ENCODE results near the gene ME2. TPM values are rescaled to one million over a fixed set of nuclear protein-coding genes. Genes with fewer than 3 reads are reported as not detected.
"Not testable (repeated sequence)": the region's sequence is repeated elsewhere in the genome, so short reads cannot be mapped to it uniquely, and the experiment has no call there.

The ME2 gene
- 100 to 1,000 TPM; 138 to 141 TPM for total RNA-seq

- no peak for TF ChIP-seq CTCF (IDR thresholded peaks at IDR 0.05)
- intact Hi-C loops (cut with micrococcal nuclease), result no loop called here
- H3K4me1 Mint-ChIP-seq (ENCODE audit: low read depth), result peaks cover 20% of the 10 kb centered on the region
- peaks cover 18% of the 10 kb centered on the region for H3K36me3 Mint-ChIP-seq (ENCODE audit: low read depth)
- peak within 1 kb of the TSS; percentile 98 for H3K27ac Mint-ChIP-seq
- peak within 1 kb of the TSS; percentile 91 for H3K4me3 Mint-ChIP-seq
- CTCF ChIA-PET, result interaction anchor here (0.7 to 1.3 kb wide), 2 partner anchors 58 to 152 kb away, joined by 3 to 6 read pairs; partner anchors contain the start of gene MRO
- POLR2A ChIA-PET, result interaction anchor here (0.6 to 1.9 kb wide), 19 partner anchors 9 to 1391 kb away, joined by 3 to 12 read pairs (median 4); partner anchors contain the start of genes C18orf32, ELAC1 and SMAD4
- peak; percentile 96 for ATAC-seq
- DNase-seq, result peak; percentile 91
- H3K27me3 Mint-ChIP-seq, result peaks cover under 1% of the 10 kb centered on the region
- no peaks in the 10 kb centered on the region for H3K9me3 Mint-ChIP-seq
Observed at GRCh38 chr18:50878345-50879301, at the start of gene ME2. Gene ME2, plus strand, starts transcription at chr18:50879118. Its CDS starts 16,703 bp downstream, at chr18:50895821.

GRCh38 chr18:50829644-50830043 lies 49.3 kb upstream of the ME2 start:
- TF ChIP-seq CTCF (IDR thresholded peaks at IDR 0.05), result no peak
- no peak for ATAC-seq

GRCh38 chr18:50830544-50830943 lies 48.4 kb upstream of the ME2 start:
- Mint-ChIP-seq H3K27ac (no peak overlapping the region), H3K9me3 (no peaks in the 10 kb centered on the region), H3K27me3 (peaks cover 2% of the 10 kb centered on the region), H3K4me3 (no peak overlapping the region), H3K4me1 (ENCODE audit: low read depth) (no peaks in the 10 kb centered on the region), H3K36me3 (ENCODE audit: low read depth) (no peaks in the 10 kb centered on the region)
- TF ChIP-seq CTCF (IDR thresholded peaks at IDR 0.05), result no peak
- ChIA-PET CTCF (interaction anchor here (0.7 to 1.7 kb wide), 2 partner anchors 10 kb away, joined by 3 to 5 read pairs; partner anchors contain the start of gene MRO), POLR2A (no interaction called here)
- intact Hi-C loops (cut with micrococcal nuclease), result no loop called here
- ATAC-seq (no peak), DNase-seq (no peak)

More at GRCh38 chr18:50829644-50830043, 49.3 kb upstream of the ME2 start:
- Mint-ChIP-seq H3K27me3 (peaks cover 2% of the 10 kb centered on the region), H3K9me3 (no peaks in the 10 kb centered on the region), H3K4me3 (no peak overlapping the region), H3K4me1 (ENCODE audit: low read depth) (no peaks in the 10 kb centered on the region), H3K36me3 (ENCODE audit: low read depth) (no peaks in the 10 kb centered on the region), H3K27ac (no peak overlapping the region)
- intact Hi-C loops (cut with micrococcal nuclease), result no loop called here
- POLR2A ChIA-PET, result no interaction called here
- no peak for DNase-seq
- CTCF ChIA-PET, result no interaction called here

- Mint-ChIP-seq H3K4me3 (no peak overlapping the region), H3K4me1 (ENCODE audit: low read depth) (peaks cover 3% of the 10 kb centered on the region), H3K9me3 (no peaks in the 10 kb centered on the region), H3K27ac (no peak overlapping the region), H3K27me3 (peaks cover 4% of the 10 kb centered on the region), H3K36me3 (ENCODE audit: low read depth) (no peaks in the 10 kb centered on the region)
- intact Hi-C loops (cut with micrococcal nuclease), result no loop called here
- ChIA-PET CTCF (interaction anchor here (3.8 kb wide), 1 partner anchor 12 kb away, joined by 15 read pairs; the partner anchor contains the start of gene MRO), POLR2A (interaction anchor here (2.8 kb wide), 1 partner anchor 46 kb away, joined by 7 read pairs; the partner anchor contains the start of gene ME2)
- DNase-seq (no peak), ATAC-seq (no peak)
- no peak for TF ChIP-seq CTCF (IDR thresholded peaks at IDR 0.05)
Observed at GRCh38 chr18:50832754-50833153, 46.2 kb upstream of the ME2 start.

GRCh38 chr18:50833496-50833895 lies 45.4 kb upstream of the ME2 start:
- not testable (repeated sequence) for ATAC-seq
- POLR2A ChIA-PET, result interaction anchor here (1.0 to 2.8 kb wide), 2 partner anchors 13 to 45 kb away, joined by 3 to 7 read pairs; partner anchors contain the start of gene ME2

More at GRCh38 chr18:50833496-50833895, 45.4 kb upstream of the ME2 start:
- DNase-seq; H3K9me3 Mint-ChIP-seq; H3K4me3 Mint-ChIP-seq; intact Hi-C loops (cut with micrococcal nuclease); H3K4me1 Mint-ChIP-seq (ENCODE audit: low read depth); H3K27me3 Mint-ChIP-seq; H3K27ac Mint-ChIP-seq; H3K36me3 Mint-ChIP-seq (ENCODE audit: low read depth): not testable (repeated sequence)
- CTCF ChIA-PET, result interaction anchor here (3.8 kb wide), 1 partner anchor 13 kb away, joined by 15 read pairs; the partner anchor contains the start of gene MRO

Data from activated CD8-positive, alpha-beta T cell treated with anti-CD3 and anti-CD28 coated beads for 36 hours (primary cell).